A673 (cell line): ENCODE data around the gene PKNOX2.

Experiments
- EZH2 ChIP-seq: fragments of 200-600 bp; sonication (generic); IDR thresholded peaks from 2 replicates; pipeline ENCODE4 v1.6.1; 2017; ENCODE audit warnings: borderline replicate concordance, low read depth, mild to moderate bottlenecking, mixed read lengths, antibody characterized with exemption, low read length; ENCODE audit not compliant: poor library complexity, severe bottlenecking
- TF ChIP-seq, protein P1 (sequence below): fragments of 300-800, 200-600 bp; sonication (generic); conservative IDR thresholded peaks from 2 replicates; pipeline ENCODE4 v1.5.1; 2017; ENCODE audit warnings: low read depth, mild to moderate bottlenecking, antibody characterized with exemption, low read length, moderate library complexity, mixed read lengths

- TF ChIP-seq, protein P1, sequence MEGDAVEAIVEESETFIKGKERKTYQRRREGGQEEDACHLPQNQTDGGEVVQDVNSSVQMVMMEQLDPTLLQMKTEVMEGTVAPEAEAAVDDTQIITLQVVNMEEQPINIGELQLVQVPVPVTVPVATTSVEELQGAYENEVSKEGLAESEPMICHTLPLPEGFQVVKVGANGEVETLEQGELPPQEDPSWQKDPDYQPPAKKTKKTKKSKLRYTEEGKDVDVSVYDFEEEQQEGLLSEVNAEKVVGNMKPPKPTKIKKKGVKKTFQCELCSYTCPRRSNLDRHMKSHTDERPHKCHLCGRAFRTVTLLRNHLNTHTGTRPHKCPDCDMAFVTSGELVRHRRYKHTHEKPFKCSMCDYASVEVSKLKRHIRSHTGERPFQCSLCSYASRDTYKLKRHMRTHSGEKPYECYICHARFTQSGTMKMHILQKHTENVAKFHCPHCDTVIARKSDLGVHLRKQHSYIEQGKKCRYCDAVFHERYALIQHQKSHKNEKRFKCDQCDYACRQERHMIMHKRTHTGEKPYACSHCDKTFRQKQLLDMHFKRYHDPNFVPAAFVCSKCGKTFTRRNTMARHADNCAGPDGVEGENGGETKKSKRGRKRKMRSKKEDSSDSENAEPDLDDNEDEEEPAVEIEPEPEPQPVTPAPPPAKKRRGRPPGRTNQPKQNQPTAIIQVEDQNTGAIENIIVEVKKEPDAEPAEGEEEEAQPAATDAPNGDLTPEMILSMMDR: no peak
- no peak for TF ChIP-seq EZH2
These were observed 12.3 kb downstream of the PKNOX2 start for GRCh38 chr11:125176866-125177265.
